Measurements from ENCODE around the gene SPATC1L.
"Not testable (repeated sequence)": the region's sequence is repeated elsewhere in the genome, so short reads cannot be mapped to it uniquely, and the experiment has no call there.

Gene SPATC1L

GRCh38 chr21:46214478-46215340 lies 30.4 kb upstream of the SPATC1L start:
- no peak for DNase-seq

- DNase-seq = no peak
Measured at GRCh38 chr21:46213620-46214286, 29.5 kb upstream of the SPATC1L start.

GRCh38 chr21:46212721-46213484 lies 28.6 kb upstream of the SPATC1L start:
- no peak for DNase-seq

GRCh38 chr21:46211786-46212720 lies 27.8 kb upstream of the SPATC1L start:
- no peak for DNase-seq

- no peak for DNase-seq
Measured at GRCh38 chr21:46211376-46211775, 27.1 kb upstream of the SPATC1L start.

- DNase-seq = no peak
Measured at GRCh38 chr21:46210378-46211136, 26.3 kb upstream of the SPATC1L start.

GRCh38 chr21:46208761-46209721 lies 24.8 kb upstream of the SPATC1L start:
- DNase-seq = no peak

GRCh38 chr21:46207920-46208591 lies 23.8 kb upstream of the SPATC1L start:
- no peak for DNase-seq

- no peak for DNase-seq
Measured at GRCh38 chr21:46207006-46207919, 23.0 kb upstream of the SPATC1L start.

DNA sequence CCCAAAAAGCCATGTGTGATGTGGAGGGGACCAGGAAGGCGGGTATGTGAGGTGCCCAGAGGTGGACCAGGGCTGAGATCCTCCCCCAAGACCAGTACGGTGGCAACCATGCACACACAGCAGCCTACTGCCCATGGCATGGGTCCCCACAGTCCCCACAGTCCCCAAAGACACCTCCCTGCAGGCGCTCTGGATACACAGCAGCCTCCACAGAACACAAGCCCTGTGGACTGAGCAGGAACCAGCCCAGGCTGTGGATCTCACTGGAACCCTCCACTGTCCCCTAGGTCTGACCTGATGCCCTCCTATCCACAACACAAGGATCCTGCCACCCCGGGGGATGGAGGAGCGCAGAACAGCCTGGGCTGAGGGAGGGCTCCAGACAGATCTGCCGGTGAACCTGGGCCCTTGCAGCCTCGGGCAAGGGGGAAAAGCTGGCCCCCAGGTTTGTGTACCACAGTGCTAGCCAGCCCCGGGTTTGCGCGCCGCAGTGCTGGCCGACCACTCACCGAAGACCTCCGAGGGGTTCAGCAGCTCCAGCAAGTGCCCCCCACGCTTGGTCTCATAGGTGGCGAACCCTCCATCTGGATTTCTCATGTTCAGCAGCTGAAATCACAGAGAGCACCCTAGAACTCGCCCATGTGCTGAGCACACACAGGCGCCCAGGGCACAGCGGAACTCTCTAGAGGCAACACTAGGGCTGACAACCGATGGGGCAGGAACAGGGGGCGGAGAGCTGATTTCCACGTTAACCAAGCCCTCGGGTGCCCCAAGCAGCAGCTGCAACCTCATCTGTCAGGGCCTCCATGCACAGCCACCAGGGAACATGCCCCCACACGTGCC lies 22.1 kb upstream of the SPATC1L start:
- no peak for DNase-seq

- DNase-seq = no peak
Measured at GRCh38 chr21:46205766-46206162, 21.5 kb upstream of the SPATC1L start.

GRCh38 chr21:46205166-46205565 lies 20.9 kb upstream of the SPATC1L start:
- no peak for DNase-seq

DNA sequence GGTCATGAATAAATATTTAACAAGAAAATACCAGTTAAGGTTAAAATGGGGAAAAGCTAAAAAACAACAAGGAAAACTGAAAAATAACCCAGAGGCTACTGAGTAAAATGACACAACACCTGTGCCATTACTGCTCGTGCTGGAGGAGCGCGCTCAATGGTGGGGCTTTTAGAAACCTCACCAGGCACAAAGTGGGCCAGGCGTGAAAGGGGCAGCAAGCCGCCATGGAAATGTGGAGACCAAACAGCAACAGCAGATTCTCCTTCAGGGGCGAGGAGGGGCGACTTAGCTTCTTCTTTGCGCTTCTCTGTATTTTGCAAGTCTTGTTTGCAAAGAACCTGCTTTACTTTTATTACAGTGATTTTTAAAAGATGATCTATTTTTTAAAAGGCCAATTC lies 18.9 kb upstream of the SPATC1L start:
- no peak for DNase-seq

- no peak for DNase-seq
Measured at GRCh38 chr21:46202592-46203202, 18.4 kb upstream of the SPATC1L start.

DNA sequence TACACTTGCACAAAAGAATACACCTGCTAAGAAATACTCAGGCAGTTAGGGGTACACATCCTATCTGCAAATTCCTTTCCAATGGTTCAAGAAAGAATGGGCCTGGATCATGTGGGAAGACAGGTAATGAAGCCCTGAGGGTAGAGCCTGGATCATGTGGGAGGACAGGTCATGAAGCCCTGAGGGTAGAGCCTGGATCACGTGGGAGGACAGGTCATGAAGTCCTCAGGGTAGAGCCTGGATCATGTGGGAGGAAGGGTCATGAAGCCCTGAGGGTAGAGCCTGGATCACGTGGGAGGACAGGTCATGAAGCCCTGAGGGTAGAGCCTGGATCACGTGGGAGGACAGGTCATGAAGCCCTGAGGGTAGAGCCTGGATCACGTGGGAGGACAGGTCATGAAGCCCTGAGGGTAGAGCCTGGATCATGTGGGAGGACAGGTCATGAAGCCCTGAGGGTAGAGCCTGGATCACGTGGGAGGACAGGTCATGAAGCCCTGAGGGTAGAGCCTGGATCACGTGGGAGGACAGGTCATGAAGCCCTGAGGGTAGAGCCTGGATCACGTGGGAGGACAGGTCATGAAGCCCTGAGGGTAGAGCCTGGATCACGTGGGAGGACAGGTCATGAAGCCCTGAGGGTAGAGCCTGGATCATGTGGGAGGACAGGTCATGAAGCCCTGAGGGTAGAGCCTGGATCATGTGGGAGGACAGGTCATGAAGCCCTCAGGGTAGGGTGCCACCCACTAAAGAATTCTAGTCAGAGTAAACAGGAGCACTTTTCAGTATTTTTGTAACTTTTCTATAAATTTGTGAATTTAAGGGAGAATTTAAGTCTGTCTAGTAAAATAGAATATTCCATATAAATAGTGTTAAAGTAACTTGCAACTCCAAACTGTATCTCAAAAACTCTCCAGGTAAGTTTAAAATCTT lies 16.9 kb upstream of the SPATC1L start:
- not testable (repeated sequence) for DNase-seq
